ENCODE measurements around the gene TFR2.

TFR2 gene

DNA sequence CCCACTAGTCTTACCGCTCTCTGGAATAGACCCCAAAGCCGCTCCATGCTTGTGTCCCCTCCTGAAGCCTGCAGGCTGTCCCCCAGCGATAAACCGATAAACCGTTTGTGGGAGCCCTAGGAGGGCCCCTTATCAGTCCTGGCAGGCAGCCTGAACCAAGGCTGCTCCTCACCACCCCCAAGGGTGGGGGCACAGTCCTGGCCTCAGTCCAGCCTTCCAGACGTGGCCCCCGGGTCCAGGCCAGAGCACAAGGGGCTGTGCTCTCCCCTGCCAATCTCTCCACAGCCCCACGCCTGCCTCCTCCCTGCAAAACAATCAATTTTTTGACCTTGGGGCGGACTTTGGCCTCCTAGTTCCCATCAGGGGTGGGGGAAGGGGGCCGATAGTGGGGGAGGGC, at the start of gene TFR2:
Gene TFR2, minus strand, starts transcription at position 90 of the 397 bp plus-strand sequence. Its CDS starts 43 bp downstream, at position 47.
- no peak for DNase-seq

DNA sequence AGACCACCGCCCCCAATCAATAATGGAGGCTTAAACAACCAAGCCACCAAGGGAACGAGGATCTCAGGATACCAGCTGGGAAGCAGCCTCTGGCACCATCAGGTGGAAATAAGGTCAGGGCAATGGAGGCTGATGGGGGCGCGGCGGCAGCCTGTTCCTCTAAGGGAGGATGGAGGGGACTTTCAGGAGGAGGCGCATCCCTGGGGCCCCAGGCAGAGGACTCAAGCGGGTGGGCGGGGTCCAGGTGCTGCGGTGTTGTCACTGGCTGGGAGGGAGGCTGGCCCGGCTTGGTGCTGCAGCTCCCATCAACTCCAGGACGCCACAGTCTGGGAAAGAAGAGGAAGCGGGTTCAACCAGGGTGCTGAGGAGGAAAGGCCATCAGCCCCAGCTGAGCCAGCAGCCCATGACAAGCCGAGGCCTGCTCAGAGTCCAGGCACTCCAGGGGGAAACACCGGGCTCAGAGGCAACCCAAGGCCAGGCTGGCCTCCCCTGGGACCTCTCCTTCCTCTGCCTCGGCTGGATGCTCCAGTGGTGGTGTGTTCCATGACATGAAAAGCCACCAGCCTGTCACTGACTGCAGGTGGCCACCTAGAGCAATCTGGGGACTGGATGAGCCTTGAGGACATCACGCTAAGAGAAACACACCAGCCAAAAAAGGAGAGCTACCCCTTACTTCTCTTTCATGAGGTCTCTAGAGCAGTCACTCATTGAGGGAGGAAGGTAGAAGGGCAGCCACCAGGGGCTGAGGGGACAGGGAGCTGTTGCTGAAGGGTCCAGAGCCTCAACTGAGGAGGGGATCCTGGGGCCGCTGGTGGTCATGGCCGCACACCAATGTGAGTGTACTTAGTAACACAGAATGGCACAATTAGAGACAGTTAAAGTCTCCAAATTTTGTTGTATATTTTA, 48.1 kb upstream of the TFR2 start:
- DNase-seq, result no peak

DNA sequence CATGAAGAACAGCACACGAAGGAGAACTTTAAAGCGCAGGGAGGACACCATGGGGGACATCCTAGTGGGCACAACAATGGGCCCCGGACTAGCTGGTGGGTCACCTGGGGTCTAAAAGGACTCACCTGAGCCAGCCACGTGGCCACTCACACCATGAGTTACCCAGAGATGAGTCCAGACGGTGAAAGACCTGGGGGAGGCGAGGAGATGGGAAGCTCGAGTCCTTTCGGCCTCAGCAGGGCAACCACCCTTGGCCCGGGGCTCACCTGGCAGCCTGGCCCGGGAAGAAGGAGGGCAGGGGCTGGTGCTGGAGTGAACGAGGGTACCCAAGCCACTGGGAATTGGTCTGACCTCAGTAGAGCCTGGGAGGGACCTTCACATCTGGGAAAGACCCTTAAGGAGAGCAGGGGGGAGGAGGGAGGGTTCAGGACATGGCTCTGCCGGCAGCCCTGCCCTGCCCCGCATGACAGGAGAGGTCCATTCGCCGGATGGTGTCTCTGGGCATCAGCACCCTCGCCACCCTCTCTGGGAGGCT, 47.0 kb upstream of the TFR2 start:
- DNase-seq, result no peak

DNA sequence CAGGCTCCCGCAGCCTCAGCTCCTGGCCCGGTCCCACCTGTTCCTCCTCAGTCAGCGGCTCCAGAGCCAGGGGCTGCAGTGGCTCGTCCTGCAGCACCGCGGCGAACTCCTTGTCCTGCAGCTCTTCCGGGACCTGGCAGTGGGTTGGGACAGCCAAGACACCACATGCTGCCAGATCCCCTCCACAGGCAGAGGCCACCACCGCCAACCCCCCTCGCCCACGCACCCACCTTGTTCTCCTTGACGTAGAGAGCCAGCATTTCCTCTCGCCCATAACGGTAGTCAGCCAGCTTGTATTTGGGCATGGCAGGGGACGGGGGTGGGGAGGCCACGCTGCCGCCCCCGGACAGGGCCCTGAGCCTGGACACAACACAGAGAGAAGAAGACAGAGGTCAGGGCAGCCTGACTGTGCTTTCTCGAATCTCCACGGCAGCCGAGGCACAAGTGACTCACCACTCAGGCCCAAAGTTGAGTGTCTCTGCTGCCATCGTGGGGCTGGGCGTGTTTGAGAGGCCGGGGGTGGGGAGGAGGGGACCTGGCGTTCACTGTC, 46.5 kb upstream of the TFR2 start:
- DNase-seq, result no peak

DNA sequence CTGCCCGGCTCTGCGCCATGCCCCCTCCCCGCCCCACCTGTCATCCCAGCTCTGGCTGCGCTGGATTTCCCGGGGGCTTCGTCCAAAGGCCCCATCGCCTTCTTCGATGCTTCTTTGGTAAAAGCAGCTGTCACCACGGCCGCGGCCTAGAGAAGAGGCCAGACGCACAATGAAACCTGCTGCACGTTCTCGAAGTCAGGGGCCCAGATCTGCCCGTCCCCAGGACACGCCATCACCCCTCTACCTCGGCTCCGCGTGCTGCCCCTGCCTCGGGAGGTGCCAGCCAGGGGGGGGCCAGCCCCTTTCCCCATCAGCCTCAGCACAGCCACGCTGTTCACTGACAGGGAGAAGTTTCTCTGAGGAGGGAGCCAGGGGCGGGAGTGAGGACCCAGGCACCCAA, 45.9 kb upstream of the TFR2 start:
- no peak for DNase-seq

DNA sequence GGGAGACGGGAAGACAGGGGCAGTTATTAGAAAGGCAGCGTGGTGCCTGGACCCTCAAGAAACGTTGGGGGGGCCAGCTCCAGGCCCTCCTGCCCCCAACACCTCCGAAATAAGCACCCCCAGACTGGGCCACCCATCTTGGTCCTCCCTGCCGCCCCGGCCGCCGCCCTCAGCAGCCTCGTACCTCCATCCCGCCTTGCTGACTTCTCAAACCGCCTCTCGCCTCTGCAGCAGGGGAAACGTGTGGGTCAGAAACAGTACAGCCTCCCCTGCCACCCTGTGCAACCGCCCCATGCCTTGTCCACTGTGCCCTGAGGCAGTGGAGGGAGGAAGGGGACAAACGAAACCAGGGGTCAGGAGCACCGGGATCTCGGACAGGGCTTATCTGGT, 45.5 kb upstream of the TFR2 start:
- no peak for DNase-seq

DNA sequence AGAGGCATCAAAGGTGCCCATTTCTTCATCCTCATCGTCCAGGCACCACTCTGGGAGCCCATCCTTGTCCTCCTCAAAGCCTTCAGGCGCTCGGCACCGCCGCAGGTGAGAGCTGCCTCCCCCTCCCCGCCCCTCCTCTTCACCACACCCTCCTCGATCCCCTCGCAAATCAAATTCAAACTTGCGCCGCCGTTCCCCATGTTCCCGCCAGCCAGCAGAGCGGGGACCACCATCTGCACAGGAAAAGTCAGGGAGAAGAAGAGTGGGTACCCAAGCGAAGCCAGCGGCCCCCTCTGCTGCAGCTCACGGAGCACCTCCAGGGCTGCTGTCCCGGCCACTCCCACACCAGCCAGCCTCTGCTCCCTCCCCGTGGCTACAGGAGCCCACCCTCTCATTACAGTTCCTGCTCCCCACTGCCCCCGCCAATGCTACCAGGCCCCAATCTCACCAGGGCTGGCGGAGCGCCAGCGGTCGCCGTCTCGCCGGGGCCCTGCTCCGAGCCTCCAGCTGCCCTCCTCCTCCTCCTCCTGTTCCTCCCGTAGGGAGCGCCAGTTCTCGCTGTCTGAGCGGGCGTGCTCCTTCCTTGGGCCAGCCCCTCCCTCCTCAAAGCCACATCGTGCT, 45.0 kb upstream of the TFR2 start:
- no peak for DNase-seq

DNA sequence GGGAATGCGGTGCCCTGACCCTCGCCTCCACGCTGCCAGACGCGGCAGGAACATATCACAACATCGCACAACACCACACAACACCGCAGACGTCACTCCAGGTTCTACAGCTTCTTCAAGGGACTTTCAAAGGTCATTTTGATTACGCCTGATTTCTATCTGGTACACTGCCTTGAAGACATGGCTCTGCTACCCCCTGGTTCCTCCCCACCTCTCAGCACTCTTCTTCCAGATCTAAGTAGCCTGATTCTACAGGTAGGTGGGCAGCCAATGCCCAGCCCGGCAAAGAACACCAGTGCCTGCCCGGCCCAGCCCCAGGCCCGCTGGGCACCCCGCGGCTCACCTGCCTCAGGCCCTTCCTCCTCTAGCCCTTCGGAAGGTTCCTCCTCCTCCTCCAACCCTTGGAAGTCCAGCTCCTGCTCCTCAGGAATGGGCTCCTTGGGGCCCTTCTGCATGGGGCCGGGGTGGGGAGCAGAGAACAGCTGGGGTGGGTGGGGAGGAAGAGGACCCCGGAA, 44.3 kb upstream of the TFR2 start:
- DNase-seq, result no peak

DNA sequence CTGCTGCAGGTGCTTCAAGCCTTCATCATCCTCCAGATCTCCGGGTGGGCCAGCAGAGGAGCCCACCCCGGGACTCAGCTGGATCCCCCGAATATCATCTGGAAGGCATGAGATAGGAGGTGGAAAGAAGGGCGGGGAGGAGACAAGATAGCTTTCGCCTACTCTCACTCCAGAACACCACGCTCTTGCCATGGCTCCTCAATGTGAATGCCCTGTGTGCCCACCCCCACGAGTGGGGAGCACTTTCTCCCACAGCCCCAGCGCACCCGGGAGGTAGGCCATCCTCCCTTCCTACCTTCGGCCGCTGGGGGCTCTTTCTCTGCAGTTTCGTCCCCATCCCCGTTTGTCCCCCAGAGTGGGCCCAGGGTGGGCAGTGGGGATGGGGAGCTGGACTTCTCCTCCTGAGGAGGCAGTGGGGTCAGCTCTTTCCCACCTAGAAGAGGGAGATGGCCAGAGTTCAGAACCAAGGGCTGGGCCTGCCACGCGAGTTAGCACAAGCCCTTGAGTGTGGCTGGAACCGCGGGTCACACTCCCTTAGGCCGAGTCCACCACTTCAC, 43.8 kb upstream of the TFR2 start:
- no peak for DNase-seq

DNA sequence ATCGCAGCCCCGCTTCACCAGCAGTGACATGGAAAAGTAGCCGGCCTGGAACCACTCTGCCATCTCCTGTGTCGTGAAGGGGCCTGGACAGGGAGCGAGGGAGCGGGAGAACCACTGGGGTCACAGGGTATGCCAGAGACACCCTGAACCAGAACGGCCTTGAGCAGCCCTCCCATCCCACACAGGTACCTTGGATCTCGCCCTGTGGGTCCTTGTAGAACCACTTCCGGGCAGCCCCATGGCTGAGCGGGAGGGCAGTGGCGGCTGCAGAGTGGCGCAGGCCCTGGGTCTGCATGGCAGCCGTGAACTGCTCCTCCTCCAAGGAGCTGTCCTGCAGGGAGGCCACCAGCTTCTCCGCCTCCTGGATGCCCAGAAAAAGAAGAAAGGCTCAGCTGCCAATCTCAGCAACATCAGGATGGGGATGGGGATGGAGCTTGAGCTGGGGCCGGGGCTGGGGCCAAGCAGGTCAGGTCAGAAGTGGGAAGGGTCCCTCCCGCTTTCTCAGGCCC, 43.2 kb upstream of the TFR2 start:
- DNase-seq, result no peak

DNA sequence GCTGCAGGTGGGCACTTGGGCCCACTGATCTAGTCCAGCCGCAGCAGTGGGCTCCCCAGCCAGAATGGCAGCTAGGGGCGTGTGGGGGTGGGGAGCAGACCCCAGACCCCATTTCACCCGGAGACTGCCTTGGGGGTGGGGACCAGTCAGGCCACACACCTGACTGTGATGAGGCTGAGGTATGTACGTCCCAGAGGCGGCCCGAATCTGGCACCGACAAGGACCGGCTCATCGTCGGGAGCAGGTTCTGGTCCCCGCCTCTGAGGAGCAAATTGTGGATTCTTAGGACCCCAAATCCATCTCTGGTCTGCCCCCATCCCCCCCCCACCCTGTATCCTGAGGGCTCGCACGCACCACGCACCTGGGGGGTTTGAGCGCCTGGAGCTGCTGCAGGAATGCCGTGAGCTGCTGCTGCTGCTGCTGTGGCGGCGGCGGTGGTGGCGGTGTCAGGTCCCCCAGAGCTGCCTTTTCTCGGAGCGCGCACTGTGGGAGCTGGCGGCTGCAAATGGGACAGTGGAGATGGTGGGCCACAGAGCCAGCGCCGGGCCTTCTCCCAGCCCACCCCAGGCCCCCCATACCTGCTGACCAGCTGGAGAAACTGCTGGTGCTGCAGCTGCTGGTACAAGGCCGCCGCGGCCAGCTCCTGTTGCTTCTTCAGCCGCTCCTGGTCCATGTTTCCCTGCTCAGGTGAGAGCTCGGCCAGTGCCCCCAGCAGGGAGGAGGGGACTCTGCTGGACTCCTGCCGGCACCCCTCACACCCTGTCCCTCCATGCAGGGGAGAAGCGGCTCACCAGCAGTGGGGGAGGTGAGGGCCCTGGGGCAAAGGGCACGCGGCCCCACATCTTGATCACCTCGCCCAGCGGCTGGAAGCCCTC, 42.5 kb upstream of the TFR2 start:
- DNase-seq, result no peak

DNA sequence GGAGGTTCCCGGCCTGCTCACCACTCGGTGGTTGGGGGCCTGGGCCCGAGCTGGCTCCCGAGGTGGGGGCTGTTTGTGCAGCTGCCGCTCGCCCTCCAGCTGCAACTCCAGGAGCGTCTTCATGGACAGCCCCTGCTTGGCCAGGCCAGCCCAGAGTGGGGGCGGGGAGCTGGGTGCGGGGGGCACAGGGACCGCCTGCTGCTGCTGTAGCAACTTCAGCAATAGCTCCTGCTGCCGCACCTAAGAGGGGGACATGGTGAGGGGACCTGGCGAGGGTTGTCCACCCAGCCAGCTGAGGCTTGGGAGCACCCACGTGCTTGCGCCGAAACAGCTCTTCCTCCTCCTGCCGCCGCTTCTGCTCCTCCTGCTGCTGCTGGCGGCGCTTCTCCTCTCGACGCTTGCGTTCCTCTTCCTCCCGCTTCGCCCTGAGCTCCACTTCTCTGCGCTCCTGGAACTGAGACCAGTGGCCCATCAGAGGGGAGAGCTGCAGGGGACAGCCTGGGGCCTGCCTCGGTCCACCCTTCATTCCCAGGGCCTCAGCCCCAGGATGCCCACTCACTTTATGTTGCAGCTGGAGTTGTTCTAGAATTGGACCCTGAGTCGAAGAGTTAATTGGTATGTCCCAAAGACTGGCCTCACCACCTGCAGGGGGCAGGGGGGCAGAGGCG, 41.8 kb upstream of the TFR2 start:
- DNase-seq, result no peak

DNA sequence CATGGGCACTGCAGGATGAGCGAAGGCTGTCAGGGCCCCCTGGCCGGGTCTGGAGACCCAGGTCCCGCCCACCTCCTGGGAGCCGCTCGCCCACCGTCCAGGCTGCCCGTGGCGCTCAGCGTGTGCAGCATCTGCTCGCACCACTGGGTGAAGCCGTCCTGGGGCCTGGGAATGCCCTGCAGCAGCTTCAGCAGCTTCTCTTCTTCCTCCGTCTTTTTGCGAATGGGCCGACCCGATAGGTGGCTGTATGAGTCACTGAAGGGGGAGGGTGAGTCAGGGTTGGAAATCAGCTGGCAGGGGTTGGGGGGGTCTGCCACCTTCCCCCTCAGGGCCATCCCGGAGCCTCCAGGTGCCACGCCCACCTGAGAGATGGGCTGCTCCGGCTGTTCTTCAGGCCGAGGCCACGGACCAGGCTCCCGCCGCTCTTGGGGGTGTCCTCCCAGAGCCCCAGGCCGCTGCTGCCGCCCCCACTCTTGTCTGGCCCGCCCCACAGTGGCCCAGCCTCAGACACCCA, 40.9 kb upstream of the TFR2 start:
- DNase-seq, result no peak

DNA sequence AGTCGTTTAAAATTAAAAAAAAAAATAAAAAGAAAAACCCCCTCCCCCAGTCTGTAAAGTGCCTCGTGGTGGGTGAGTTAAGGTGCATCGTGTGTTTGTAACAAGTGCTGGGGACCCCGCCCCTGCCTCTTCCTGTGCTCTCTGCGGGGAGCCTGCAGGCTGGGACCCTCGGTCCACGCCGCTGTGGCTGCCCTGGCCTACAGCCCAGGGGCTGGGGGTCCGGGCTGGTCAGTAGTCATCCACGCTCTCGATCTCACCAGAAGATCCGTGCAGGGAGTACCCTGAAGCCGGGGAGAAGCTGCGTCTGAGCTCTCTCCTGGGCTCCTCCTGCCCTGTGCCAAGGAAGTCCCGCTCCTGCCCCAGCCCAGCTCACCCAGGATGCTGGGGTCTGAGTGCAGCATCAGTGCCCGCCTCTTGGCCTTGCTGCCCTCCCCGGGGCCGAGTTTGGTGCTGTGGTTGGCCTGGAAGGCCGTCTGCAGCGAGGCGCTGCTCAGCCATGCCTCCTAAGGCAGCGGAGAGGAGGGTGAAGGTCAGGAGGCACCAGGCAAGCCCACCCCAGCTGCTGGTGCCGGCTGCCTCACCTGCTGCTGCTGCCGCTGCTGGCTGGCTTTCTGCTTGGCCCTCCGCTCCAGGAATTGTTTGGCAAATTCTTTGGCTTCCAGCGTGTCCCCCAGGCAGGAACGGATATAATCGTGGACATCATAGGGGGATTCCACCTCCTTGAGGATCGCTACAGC, 40.3 kb upstream of the TFR2 start:
- DNase-seq, result no peak

DNA sequence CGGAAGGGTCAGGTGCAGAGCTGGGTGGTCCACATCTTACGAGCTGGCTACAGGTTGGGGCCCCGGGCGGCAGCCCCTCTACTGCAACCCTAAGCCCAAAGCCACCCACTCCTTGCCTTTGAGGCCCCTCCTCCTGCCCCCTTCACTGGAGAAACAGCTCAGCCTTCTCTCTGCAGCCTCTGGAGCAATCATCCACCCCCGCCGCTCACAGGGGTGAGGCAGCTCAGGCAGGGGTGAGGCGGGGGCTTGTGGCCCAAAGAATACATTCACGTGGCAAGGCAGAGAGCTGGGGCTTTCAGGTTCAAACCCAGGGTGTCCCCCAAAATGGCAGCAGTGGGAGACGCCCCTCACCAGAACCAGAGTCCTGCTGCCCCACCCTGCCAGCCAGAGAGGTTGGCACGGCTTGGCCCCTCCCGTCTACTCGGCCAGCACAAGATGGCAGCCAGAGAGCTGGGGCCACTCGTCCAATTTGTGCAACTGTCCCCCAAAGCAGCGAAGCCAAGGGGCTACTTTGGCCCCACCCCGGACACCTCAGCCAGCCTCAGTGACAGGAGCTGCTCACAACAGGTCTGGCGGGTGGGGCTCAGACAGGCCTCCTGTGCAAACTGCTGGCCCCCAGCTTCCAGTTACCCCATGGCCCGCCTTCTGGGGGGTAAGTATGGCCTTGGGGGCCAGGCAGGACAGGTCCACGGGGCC, 39.4 kb upstream of the TFR2 start:
- no peak for DNase-seq

DNA sequence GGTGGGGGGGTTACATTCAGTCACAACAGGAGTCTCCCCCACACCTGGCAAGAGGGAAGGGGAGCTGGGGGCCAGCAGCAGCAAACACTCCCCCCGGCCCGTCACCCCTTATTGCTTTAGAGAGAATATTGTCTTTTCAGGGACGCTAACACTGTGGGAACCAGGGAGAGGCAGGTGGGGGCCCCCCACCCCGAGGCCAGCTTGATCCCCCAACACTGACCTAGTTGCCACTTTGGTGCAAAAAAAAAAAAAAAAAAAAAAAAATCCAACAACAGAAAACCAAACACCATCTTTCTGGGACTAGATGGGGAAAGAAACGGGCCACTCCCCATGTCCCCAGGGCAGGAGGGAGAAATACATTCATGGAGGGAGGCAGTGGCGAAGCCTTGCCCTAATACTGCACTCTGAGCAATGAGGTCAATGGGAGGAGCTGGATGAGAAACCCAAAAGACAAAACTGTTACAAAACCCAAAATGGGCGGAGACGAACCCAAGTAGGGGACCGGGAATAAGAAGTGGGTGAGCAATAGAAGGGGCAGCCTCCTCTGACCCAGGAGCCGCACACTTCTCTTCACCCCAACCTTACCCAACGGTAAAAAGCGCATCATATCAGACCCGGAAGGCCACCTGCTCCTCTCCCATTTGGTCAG, 38.7 kb upstream of the TFR2 start:
- DNase-seq, result no peak

DNA sequence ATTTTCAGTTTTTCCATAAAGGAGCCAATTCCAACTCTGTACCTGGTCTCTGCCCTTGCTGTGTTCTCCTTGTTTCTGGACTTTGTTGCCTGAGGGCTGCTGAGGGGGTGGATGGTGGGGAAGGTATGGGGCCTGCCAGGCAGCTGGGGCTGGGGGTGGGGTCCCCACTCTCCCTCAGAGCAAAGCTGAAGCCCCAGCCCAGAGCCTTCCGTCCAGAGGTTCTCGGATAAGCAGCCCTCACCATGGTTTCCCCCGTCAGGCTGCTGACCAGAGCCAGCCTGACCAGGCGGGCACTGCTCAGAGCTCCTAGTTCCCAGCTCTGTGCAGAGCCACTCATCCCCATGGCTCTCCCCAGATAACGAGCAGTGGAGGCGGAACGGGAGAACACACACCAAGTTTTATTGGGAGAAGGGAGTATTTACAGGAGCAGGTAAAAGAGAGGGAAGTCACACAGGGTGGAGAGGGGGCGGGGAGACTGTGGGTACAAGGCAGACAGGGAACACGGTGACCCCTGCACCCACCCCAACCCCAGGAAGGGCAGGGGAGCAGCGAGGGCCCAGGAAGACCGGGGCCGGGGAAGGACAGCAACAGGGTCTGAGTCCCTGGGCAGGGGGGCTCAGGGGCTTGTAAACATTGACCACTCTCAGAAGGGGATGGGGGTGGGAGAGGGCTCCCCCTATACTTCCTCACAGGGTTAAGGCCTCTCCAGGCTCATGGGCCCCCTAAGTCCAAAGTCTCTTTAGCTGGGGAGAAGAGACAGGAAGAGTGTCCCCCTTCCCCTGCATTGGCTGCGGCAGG, 38.0 kb upstream of the TFR2 start:
- no peak for DNase-seq

DNA sequence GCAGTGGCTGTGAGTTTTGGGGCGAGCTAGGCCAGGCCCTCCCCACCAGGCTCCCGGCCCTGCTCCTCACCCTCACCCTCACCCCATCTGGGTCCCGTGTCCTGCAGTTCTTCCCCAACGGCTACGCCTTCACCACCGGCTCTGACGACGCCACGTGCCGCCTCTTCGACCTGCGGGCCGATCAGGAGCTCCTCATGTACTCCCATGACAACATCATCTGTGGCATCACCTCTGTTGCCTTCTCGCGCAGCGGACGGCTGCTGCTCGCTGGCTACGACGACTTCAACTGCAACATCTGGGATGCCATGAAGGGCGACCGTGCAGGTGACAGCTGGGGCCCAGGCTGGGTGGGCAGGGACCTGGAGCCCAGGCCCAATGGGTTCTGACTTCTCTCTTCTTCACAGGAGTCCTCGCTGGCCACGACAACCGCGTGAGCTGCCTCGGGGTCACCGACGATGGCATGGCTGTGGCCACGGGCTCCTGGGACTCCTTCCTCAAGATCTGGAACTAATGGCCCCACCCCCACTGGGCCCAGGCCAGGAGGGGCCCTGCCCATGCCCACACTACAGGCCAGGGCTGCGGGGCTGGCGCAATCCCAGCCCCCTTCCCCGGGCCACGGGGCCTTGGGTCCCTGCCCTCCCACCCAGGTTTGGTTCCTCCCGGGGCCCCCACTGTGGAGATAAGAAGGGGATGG, 37.1 kb upstream of the TFR2 start:
- DNase-seq, result no peak
